ENCODE results near the gene SPG7. TPM values are rescaled to one million over a fixed set of nuclear protein-coding genes. Genes with fewer than 3 reads are reported as not detected.

Gene SPG7
- total RNA-seq, 1 experiment from 2014 or later: 44.6 TPM

GRCh38 chr16:89529097-89529496 lies 20.9 kb downstream of the SPG7 start:
- Histone ChIP-seq H3K9me3 (ENCODE audit: low read length) (no peaks in the 10 kb centered on the region), H2AFZ (ENCODE audit: low read length) (no peak overlapping the region), H3K27me3 (ENCODE audit: low read length) (no peaks in the 10 kb centered on the region), H3K4me3 (ENCODE audit: low read length) (no peak overlapping the region), H3K9me2 (replicated peaks; ENCODE audit: insufficient read depth, low read length) (no peaks in the 10 kb centered on the region), H3K4me2 (ENCODE audit: low read depth, low read length, poor library complexity, severe bottlenecking) (no peak overlapping the region), H3K4me1 (ENCODE audit: low read length) (no peaks in the 10 kb centered on the region), H3K9ac (ENCODE audit: low read length) (no peak overlapping the region), H3K27ac (ENCODE audit: low read length) (no peak overlapping the region), H3K36me3 (ENCODE audit: insufficient read depth, low read length) (peaks cover 18% of the 10 kb centered on the region), H3K79me2 (ENCODE audit: low read length) (no peaks in the 10 kb centered on the region), H4K20me1 (ENCODE audit: insufficient read depth, low read depth, low read length) (no peaks in the 10 kb centered on the region; the same call in 1 of the 2 replicates)
- DNase-seq: no peak

GRCh38 chr16:89530401-89531381 lies 22.5 kb downstream of the SPG7 start:
- no peaks in the 10 kb centered on the region for H3K4me1 ChIP-seq (ENCODE audit: low read length)
- H3K9ac ChIP-seq (ENCODE audit: low read length): no peak overlapping the region
- H3K4me2 ChIP-seq (ENCODE audit: low read depth, low read length, poor library complexity, severe bottlenecking): no peak overlapping the region
- H3K79me2 ChIP-seq (ENCODE audit: low read length): no peaks in the 10 kb centered on the region
- no peak overlapping the region for H3K4me3 ChIP-seq (ENCODE audit: low read length)
- no peaks in the 10 kb centered on the region for H3K27me3 ChIP-seq (ENCODE audit: low read length)
- H3K27ac ChIP-seq (ENCODE audit: low read length): no peak overlapping the region
- no peak overlapping the region for H2AFZ ChIP-seq (ENCODE audit: low read length)
- no peaks in the 10 kb centered on the region; the same call in 1 of the 2 replicates for H4K20me1 ChIP-seq (ENCODE audit: insufficient read depth, low read depth, low read length)
- peaks cover 21% of the 10 kb centered on the region; the same call in 1 of the 2 replicates for H3K36me3 ChIP-seq (ENCODE audit: insufficient read depth, low read length)
- no peaks in the 10 kb centered on the region for H3K9me3 ChIP-seq (ENCODE audit: low read length)
- H3K9me2 ChIP-seq (replicated peaks; ENCODE audit: insufficient read depth, low read length): no peaks in the 10 kb centered on the region
- DNase-seq: no peak

GRCh38 chr16:89531821-89532526 lies 23.8 kb downstream of the SPG7 start:
- peaks cover 18% of the 10 kb centered on the region; the same call in 1 of the 2 replicates for H3K36me3 ChIP-seq (ENCODE audit: insufficient read depth, low read length)
- H3K27ac ChIP-seq (ENCODE audit: low read length): no peak overlapping the region
- H3K9me3 ChIP-seq (ENCODE audit: low read length): no peaks in the 10 kb centered on the region
- no peaks in the 10 kb centered on the region for H3K27me3 ChIP-seq (ENCODE audit: low read length)
- no peaks in the 10 kb centered on the region for H4K20me1 ChIP-seq (ENCODE audit: insufficient read depth, low read depth, low read length)
- no peak for DNase-seq
- no peaks in the 10 kb centered on the region for H3K79me2 ChIP-seq (ENCODE audit: low read length)
- no peak overlapping the region for H3K4me3 ChIP-seq (ENCODE audit: low read length)
- H3K9ac ChIP-seq (ENCODE audit: low read length): no peak overlapping the region
- no peak overlapping the region for H3K4me2 ChIP-seq (ENCODE audit: low read depth, low read length, poor library complexity, severe bottlenecking)
- no peaks in the 10 kb centered on the region for H3K4me1 ChIP-seq (ENCODE audit: low read length)
- no peak overlapping the region for H2AFZ ChIP-seq (ENCODE audit: low read length)
- no peaks in the 10 kb centered on the region for H3K9me2 ChIP-seq (replicated peaks; ENCODE audit: insufficient read depth, low read length)

- Histone ChIP-seq H3K4me1 (ENCODE audit: low read length) (no peaks in the 10 kb centered on the region), H3K9me3 (ENCODE audit: low read length) (no peaks in the 10 kb centered on the region), H3K4me2 (ENCODE audit: low read depth, low read length, poor library complexity, severe bottlenecking) (no peak overlapping the region), H3K9ac (ENCODE audit: low read length) (no peak overlapping the region), H3K79me2 (ENCODE audit: low read length) (no peaks in the 10 kb centered on the region), H4K20me1 (ENCODE audit: insufficient read depth, low read depth, low read length) (no peaks in the 10 kb centered on the region), H3K36me3 (ENCODE audit: insufficient read depth, low read length) (peaks cover 14% of the 10 kb centered on the region; the same call in 1 of the 2 replicates), H3K27ac (ENCODE audit: low read length) (no peak overlapping the region), H3K9me2 (replicated peaks; ENCODE audit: insufficient read depth, low read length) (no peaks in the 10 kb centered on the region), H3K27me3 (ENCODE audit: low read length) (no peaks in the 10 kb centered on the region), H2AFZ (ENCODE audit: low read length) (no peak overlapping the region), H3K4me3 (ENCODE audit: low read length) (no peak overlapping the region)
- DNase-seq: no peak
These were observed 26.1 kb downstream of the SPG7 start for GRCh38 chr16:89534252-89534756.

GRCh38 chr16:89536371-89536770 lies 28.2 kb downstream of the SPG7 start:
- DNase-seq: no peak
- H3K36me3 ChIP-seq (ENCODE audit: insufficient read depth, low read length): peaks cover 11% of the 10 kb centered on the region; the same call in 1 of the 2 replicates
- no peaks in the 10 kb centered on the region for H3K9me2 ChIP-seq (replicated peaks; ENCODE audit: insufficient read depth, low read length)
- no peaks in the 10 kb centered on the region for H3K4me1 ChIP-seq (ENCODE audit: low read length)
- H3K27me3 ChIP-seq (ENCODE audit: low read length): no peaks in the 10 kb centered on the region
- no peak overlapping the region for H2AFZ ChIP-seq (ENCODE audit: low read length)
- no peak overlapping the region for H3K4me2 ChIP-seq (ENCODE audit: low read depth, low read length, poor library complexity, severe bottlenecking)
- H3K4me3 ChIP-seq (ENCODE audit: low read length): no peak overlapping the region
- no peak overlapping the region for H3K9ac ChIP-seq (ENCODE audit: low read length)
- H4K20me1 ChIP-seq (ENCODE audit: insufficient read depth, low read depth, low read length): no peaks in the 10 kb centered on the region
- H3K9me3 ChIP-seq (ENCODE audit: low read length): no peaks in the 10 kb centered on the region
- no peak overlapping the region for H3K27ac ChIP-seq (ENCODE audit: low read length)
- no peaks in the 10 kb centered on the region for H3K79me2 ChIP-seq (ENCODE audit: low read length)

DNA sequence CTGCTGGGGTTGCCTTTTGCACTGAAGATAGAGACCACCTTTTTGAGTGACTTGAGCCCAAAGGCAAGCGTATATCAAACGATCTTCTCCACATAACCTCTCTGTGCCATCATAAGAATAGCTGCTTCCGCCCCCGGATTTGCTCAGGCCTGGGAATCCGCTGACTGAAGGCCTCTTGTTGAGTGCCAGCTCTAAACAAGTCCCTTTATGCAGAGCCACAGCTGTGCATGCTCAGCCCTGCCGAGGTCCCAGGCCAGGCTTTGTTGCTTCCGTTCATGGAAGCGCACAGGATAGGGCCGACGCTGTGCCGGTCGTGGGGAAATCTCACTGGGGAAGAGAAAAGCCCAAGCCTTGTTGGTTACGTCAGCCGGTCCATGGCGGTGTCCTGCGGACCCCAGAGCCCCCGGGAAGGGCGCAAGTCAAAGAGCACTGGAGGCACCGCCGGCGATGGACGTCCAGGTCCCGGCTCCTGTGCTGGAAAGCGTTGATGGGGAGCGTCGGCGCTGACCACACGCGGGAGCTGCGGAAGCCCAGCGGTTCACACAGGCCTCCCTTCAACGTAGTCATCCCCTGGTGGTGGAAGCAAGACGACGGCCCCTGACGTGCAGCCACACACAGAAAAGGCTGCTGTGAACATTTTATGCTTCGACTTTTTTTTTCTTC lies 28.8 kb downstream of the SPG7 start:
- Histone ChIP-seq H3K4me2 (ENCODE audit: low read depth, low read length, poor library complexity, severe bottlenecking) (no peak overlapping the region), H4K20me1 (ENCODE audit: insufficient read depth, low read depth, low read length) (no peaks in the 10 kb centered on the region), H3K9ac (ENCODE audit: low read length) (no peak overlapping the region), H3K9me3 (ENCODE audit: low read length) (no peaks in the 10 kb centered on the region), H3K36me3 (ENCODE audit: insufficient read depth, low read length) (peaks cover 11% of the 10 kb centered on the region; the same call in 1 of the 2 replicates), H3K9me2 (replicated peaks; ENCODE audit: insufficient read depth, low read length) (no peaks in the 10 kb centered on the region), H3K4me1 (ENCODE audit: low read length) (no peaks in the 10 kb centered on the region), H2AFZ (ENCODE audit: low read length) (no peak overlapping the region), H3K4me3 (ENCODE audit: low read length) (no peak overlapping the region), H3K27ac (ENCODE audit: low read length) (no peak overlapping the region), H3K79me2 (ENCODE audit: low read length) (no peaks in the 10 kb centered on the region), H3K27me3 (ENCODE audit: low read length) (no peaks in the 10 kb centered on the region)
- no peak for DNase-seq

DNA sequence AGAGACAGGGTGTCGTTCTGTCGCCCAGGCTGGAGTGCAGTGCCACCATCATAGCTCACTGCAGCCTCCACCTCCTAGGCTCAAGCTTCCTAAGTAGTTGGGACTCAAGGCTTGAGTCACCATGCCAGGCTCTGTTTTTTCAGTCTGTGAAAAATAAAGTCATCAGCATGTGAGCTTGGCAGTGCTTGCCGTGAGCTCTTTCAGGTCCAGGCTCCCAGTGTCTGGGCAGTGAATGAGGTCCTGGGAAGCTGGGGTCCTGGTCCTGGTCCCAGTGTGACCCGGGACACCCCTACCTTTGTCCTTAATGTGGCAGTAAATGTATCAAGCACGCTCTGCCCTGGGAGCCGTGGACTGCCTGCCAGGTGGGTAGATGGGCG lies 29.3 kb downstream of the SPG7 start:
- H3K36me3 ChIP-seq (ENCODE audit: insufficient read depth, low read length): peaks cover 9% of the 10 kb centered on the region; the same call in 1 of the 2 replicates
- H3K27me3 ChIP-seq (ENCODE audit: low read length): no peaks in the 10 kb centered on the region
- H3K4me3 ChIP-seq (ENCODE audit: low read length): no peak overlapping the region
- H4K20me1 ChIP-seq (ENCODE audit: insufficient read depth, low read depth, low read length): no peaks in the 10 kb centered on the region
- no peak for DNase-seq
- H3K9me3 ChIP-seq (ENCODE audit: low read length): no peaks in the 10 kb centered on the region
- H3K9me2 ChIP-seq (replicated peaks; ENCODE audit: insufficient read depth, low read length): no peaks in the 10 kb centered on the region
- no peaks in the 10 kb centered on the region for H3K4me1 ChIP-seq (ENCODE audit: low read length)
- no peaks in the 10 kb centered on the region for H3K79me2 ChIP-seq (ENCODE audit: low read length)
- no peak overlapping the region for H2AFZ ChIP-seq (ENCODE audit: low read length)
- no peak overlapping the region for H3K9ac ChIP-seq (ENCODE audit: low read length)
- H3K4me2 ChIP-seq (ENCODE audit: low read depth, low read length, poor library complexity, severe bottlenecking): no peak overlapping the region
- H3K27ac ChIP-seq (ENCODE audit: low read length): no peak overlapping the region

All from Karpas-422 (cell line).